H1 (cell line): ENCODE data around the gene NFASC. TPM values are rescaled to one million over a fixed set of nuclear protein-coding genes. Genes with fewer than 3 reads are reported as not detected.

Source experiments
- CHD7 ChIP-seq: fragments of 300-600 bp; sonication (generic); IDR thresholded peaks from 2 replicates; pipeline ENCODE4 v1.7.1; 2012; ENCODE audit warnings: low read length, moderate library complexity, mild to moderate bottlenecking, inconsistent platforms; ENCODE audit not compliant: insufficient replicate concordance
- polyA plus RNA-seq, 7 experiments: library from polyadenylated mRNA; depleted of rRNA in 3 of 7; stranded (reverse) in 5 of 7; unstranded in 2 of 7; fragments of >200 nt in 5 of 7; fragments of 200-250 nt in 2 of 7; gene quantifications; 1 replicate in 5 of 7; 2 replicates in 1 of 7; 4 replicates in 1 of 7; pipeline versions ENCODE4 v1.2.1 to v1.2.3, GENCODE V29; 2011 to 2013; ENCODE audit warnings: missing spikeins in 2 of 7, mixed read lengths in 2 of 7
- total RNA-seq: library from RNA; stranded (reverse); fragmentation: NEBNext Ultra II Directional; extraction: Animal tissue kit (Norgen Biotek cat#: 25700); gene quantifications from 2 replicates; pipeline ENCODE4 v1.2.1, GENCODE V29; 2021

Gene NFASC
- total and polyA plus RNA-seq, 2 of the 8 experiments (the other 6 are each of a cell fraction or from before 2014, with no cell fraction given), result 5.0 to 15.2 TPM

GRCh38 chr1:204997591-204998355, 127.1 kb downstream of the NFASC start (continued):
- TF ChIP-seq CHD7, result no peak
